ENCODE data around the gene VCP.
"Not testable (repeated sequence)": the region's sequence is repeated elsewhere in the genome, so short reads cannot be mapped to it uniquely, and the experiment has no call there.

VCP gene

GRCh38 chr9:35026671-35027070, 45.8 kb downstream of the VCP start:
- H3K4me3 ChIP-seq (ENCODE audit: low read length): no peak overlapping the region
- no peak for DNase-seq (ENCODE audit: low read depth)
- TF ChIP-seq CTCF (IDR thresholded peaks at IDR 0.05; ENCODE audit: insufficient read depth, low read depth, low read length, missing control alignments): no peak

DNA sequence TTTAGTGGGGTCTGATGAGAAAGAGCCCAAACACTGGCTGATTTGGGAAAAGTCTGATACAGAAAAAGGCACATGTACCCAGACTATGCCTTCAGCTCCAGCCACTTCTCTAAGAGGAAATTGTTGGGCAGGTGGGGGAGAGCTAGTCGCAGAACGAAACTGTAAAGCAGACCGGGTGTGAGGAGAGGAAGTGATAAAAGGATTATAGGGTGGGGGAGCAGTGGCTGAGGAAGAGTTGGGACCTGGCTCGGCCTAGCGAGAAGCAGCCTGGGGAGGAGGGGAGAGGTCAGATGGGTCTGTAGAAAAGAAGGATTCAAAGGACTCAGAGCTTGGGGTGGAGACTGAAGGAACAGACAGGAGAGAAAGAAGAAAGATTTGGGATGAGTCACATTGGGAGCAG, 49.0 kb downstream of the VCP start:
- not testable (repeated sequence) for DNase-seq (ENCODE audit: low read depth)

GRCh38 chr9:35014517-35014916, 57.9 kb downstream of the VCP start:
- no peak for TF ChIP-seq CTCF (IDR thresholded peaks at IDR 0.05; ENCODE audit: insufficient read depth, low read depth, low read length, missing control alignments)
- H3K4me3 ChIP-seq (ENCODE audit: low read length): no peak overlapping the region
- no peak for DNase-seq (ENCODE audit: low read depth)

More for the DNA sequence above, 49.0 kb downstream of the VCP start:
- H3K4me3 ChIP-seq (ENCODE audit: low read length): not testable (repeated sequence)

- no peak overlapping the region for H3K4me3 ChIP-seq (ENCODE audit: low read length)
- no peak for DNase-seq (ENCODE audit: low read depth)
- no peak for TF ChIP-seq CTCF (IDR thresholded peaks at IDR 0.05; ENCODE audit: insufficient read depth, low read depth, low read length, missing control alignments)
These were observed 62.0 kb downstream of the VCP start for GRCh38 chr9:35010351-35010958.
